Choroid plexus epithelial cell (primary cell): ENCODE data around the gene CUTC.
A peak's percentile ranks its signal among the peaks of the same experiment; 100 is the strongest.
"Not testable (repeated sequence)": the region's sequence is repeated elsewhere in the genome, so short reads cannot be mapped to it uniquely, and the experiment has no call there.

Experiments used
- DNase-seq: peaks from one replicate; pipeline ENCODE4 v3.0.0-alpha.2; 2010; ENCODE audit warnings: low read depth
- H3K4me3 ChIP-seq: 2 replicates; pipeline ENCODE4 v1.5.1; 2011; ENCODE audit warnings: low read depth, mild to moderate bottlenecking, control low read depth, low read length, moderate library complexity
- TF ChIP-seq, protein P1 (sequence below): conservative IDR thresholded peaks from 2 replicates; pipeline ENCODE4 v1.5.1; 2011; ENCODE audit warnings: low read depth, mild to moderate bottlenecking, control low read depth, inconsistent platforms, low read length, moderate library complexity

Gene CUTC

DNA sequence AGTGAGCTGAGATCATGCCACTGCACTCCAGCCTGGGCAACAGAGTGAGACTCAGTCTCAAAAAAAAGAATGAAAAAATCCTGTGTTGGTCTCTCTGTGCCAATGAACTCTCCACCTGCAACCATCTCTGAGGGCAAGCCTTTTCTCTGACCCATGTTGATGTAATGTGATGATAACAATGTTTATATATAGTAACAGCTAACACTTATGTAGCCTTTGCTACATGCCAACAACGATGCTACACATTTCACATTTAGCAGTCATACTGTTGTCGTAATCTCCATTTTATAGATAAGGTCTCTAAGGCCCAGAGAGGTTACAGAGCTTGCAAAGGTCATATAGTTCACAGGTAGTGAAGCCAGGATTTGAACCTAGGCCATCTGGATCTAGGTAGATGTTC, 11.6 kb upstream of the CUTC start:
- H3K4me3 ChIP-seq: no peak overlapping the region
- no peak for DNase-seq
- TF ChIP-seq, protein P1, sequence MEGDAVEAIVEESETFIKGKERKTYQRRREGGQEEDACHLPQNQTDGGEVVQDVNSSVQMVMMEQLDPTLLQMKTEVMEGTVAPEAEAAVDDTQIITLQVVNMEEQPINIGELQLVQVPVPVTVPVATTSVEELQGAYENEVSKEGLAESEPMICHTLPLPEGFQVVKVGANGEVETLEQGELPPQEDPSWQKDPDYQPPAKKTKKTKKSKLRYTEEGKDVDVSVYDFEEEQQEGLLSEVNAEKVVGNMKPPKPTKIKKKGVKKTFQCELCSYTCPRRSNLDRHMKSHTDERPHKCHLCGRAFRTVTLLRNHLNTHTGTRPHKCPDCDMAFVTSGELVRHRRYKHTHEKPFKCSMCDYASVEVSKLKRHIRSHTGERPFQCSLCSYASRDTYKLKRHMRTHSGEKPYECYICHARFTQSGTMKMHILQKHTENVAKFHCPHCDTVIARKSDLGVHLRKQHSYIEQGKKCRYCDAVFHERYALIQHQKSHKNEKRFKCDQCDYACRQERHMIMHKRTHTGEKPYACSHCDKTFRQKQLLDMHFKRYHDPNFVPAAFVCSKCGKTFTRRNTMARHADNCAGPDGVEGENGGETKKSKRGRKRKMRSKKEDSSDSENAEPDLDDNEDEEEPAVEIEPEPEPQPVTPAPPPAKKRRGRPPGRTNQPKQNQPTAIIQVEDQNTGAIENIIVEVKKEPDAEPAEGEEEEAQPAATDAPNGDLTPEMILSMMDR: no peak

DNA sequence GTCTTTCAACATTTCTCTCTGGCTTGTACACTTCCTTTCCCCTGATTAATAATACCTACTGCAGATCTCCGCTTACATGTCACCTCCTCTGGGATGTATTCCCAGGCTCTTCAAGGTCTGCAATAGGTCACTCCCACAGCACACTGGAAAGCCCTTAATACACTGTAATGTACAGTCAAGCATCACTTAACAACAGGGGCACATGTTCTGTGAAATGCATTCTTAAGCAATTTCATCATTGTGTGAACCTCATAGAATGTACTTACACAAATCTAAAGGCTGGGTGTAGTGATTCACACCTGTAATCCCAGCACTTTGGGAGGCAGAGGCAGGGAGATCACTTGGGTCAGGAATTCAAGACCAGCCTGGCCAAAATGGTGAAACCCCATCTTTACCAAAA, 2.0 kb upstream of the CUTC start:
- peak; percentile 80 for DNase-seq
- H3K4me3 ChIP-seq: no peak overlapping the region
- TF ChIP-seq, protein P1: no peak

DNA sequence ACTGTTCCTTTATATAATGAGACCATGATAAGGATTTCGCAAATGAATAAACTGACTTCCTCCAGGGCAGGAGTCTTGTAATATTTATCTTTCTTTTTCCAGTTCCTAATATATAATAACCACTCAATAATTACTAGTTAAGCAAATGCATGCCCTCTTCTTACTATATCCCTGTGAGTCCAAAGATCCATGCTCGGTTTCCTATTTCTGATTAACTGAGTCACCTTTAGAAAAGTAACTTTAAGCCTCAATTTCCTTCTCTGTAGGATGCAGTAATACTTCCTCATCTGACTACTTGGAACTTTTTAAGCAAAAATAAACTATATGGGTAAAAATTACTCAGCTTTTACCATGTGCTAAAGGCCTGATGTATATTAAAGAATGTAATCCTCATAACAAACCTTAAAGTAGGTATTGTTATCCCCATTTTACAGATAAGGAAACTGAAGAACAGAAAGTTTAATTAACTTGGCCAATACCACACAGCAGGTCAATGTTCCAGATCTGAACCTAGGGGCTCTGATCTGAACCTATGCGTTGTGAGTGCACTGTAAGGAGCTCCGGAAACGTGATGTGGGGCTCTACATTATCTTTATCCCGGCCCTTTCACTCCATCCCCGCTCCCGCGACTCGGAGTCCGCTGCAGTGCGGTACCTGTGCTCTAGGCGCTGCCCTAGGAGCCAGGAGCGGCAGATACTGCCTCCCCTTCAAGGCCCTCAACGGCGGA, 565 bp upstream of the CUTC start:
- H3K4me3 ChIP-seq: peak overlapping the region; percentile 96
- DNase-seq: no peak
- TF ChIP-seq, protein P1: peak; percentile 9

DNA sequence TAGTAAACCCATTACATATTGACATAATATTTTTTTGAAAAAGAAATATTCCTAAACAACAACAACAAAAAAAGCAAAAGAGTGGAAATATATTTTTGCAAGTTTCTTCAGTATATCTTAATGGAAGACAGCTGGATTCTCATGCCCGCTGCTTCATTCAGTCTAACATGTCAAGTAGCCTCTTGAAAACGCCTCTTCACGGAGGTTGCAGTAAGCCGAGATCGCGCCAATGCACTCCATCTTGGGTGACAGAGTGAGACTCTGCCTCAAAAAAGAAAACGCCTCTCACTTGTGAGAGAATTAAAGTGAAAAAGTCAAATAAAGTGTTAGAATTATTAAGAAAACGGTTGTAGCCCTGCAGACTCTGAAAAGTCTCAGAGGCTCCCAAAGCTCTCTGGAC, 1.3 kb downstream of the CUTC start:
- DNase-seq: no peak
- TF ChIP-seq, protein P1: no peak
- no peak overlapping the region for H3K4me3 ChIP-seq

DNA sequence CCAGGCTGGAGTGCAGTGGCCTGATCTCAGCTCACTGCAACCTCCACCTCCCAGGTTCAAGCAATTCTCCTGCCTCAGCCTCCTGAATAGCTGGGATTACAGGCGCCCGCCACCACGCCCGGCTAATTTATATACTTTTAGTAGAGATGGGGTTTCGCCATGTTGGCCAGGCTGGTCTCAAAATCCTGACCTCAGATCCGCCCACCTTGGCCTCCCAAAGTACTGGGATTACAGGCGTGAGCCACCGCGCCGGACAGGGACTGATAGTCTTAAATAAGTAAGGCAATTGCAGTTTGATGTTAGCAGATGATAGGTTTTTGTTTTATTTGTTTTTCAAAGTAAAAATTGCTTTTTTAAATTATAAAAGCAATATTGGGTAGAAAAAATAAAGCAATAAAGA, 2.1 kb downstream of the CUTC start:
- H3K4me3 ChIP-seq, DNase-seq: not testable (repeated sequence)

DNA sequence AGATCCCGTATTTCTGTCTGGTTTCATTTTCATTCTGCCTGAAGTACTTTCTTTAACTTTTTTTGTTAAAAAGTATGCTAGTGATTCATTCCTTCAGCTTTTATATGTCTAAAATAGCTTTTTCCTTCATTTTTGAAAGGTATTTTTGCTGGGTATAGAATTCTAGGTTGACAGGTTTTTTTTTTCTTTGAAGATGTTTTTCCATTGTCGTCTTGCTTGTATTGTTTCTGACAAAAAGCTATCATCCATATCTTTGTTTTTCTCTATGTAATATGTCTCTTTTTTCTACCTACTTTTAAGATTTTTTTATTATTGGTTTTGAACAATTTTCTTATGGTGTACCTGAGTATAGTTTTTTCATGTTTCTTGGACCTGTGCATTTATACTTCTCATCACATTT, 8.2 kb downstream of the CUTC start:
- no peak for DNase-seq

DNA sequence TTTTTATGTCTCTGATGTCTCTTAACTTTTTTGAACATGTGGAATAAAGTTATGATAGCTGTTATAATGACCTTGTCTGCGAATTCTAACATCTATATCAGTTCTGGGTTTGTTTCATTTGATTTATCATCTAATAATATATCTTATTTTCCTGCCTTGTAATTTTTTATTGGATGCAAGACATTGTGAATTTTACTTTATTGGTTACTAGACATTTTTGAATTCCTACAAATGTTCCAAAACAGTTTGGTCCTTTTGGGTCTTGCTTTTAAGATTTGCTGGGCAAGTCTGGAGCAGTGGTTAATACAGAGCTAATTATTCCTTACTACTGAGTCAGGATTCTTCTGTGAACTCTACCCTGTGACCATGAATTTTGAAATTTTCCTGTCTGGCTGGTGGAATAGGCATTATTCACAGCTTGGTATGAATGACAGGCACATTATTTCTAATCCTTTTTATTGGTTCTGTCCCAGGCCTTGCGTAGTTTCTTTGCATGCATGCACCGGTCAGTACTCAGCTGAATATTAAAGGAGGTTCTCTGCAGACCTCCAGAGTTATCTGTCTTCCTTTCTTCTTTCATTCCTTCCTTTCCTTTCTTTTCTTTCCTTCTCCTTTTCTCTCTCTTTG, 9.0 kb downstream of the CUTC start:
- TF ChIP-seq, protein P1: no peak
- no peak overlapping the region for H3K4me3 ChIP-seq
- DNase-seq: no peak

More for the DNA sequence above, 8.2 kb downstream of the CUTC start:
- no peak overlapping the region for H3K4me3 ChIP-seq
- TF ChIP-seq, protein P1: no peak
